ENCODE data around the gene PIEZO1. TPM values are rescaled to one million over a fixed set of nuclear protein-coding genes. Genes with fewer than 3 reads are reported as not detected.

The PIEZO1 gene
- total and polyA plus RNA-seq, 2 donors (not counting 3 experiments of a cell fraction or from before 2014, with no cell fraction given): 298 to 322 TPM

GRCh38 chr16:88719933-88720296 is 65.1 kb downstream of the PIEZO1 start:
- ChIA-PET POLR2A (no interaction called here), CTCF (interaction anchor here (0.6 to 4.1 kb wide), 2 partner anchors 17 to 74 kb away, joined by 3 to 19 read pairs; no protein-coding TSS in a partner anchor)
- BruUV-seq (replicated peaks): TSS peak; percentile 4
- H3K4me1 ChIP-seq (ENCODE audit: control insufficient read depth, extremely low read depth, insufficient read depth, low read length): no peaks in the 10 kb centered on the region
- intact Hi-C loops (cut with micrococcal nuclease): no loop called here
- TF ChIP-seq FOS (IDR thresholded peaks at IDR 0.05; ENCODE audit: borderline replicate concordance, insufficient read depth, low read length) (no peak), JUN (IDR thresholded peaks at IDR 0.05; ENCODE audit: borderline replicate concordance, insufficient read depth, insufficient read length, low read depth) (no peak), GATA2 (IDR thresholded peaks at IDR 0.05; ENCODE audit: insufficient read depth, insufficient read length, low read depth, low read length) (no peak), MAX (IDR thresholded peaks at IDR 0.05; ENCODE audit: insufficient read depth, insufficient read length) (no peak), EZH2 (IDR thresholded peaks at IDR 0.05; ENCODE audit: borderline replicate concordance, low read depth, low read length, severe bottlenecking) (no peak), POLR2A (IDR thresholded peaks at IDR 0.05; ENCODE audit: low read depth, low read length) (no peak), POLR2AphosphoS5 (IDR thresholded peaks at IDR 0.05; ENCODE audit: insufficient read depth, low read depth, low read length) (no peak)
- TF ChIP-seq, protein P1, sequence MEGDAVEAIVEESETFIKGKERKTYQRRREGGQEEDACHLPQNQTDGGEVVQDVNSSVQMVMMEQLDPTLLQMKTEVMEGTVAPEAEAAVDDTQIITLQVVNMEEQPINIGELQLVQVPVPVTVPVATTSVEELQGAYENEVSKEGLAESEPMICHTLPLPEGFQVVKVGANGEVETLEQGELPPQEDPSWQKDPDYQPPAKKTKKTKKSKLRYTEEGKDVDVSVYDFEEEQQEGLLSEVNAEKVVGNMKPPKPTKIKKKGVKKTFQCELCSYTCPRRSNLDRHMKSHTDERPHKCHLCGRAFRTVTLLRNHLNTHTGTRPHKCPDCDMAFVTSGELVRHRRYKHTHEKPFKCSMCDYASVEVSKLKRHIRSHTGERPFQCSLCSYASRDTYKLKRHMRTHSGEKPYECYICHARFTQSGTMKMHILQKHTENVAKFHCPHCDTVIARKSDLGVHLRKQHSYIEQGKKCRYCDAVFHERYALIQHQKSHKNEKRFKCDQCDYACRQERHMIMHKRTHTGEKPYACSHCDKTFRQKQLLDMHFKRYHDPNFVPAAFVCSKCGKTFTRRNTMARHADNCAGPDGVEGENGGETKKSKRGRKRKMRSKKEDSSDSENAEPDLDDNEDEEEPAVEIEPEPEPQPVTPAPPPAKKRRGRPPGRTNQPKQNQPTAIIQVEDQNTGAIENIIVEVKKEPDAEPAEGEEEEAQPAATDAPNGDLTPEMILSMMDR (IDR thresholded peaks at IDR 0.05; ENCODE audit: extremely low read depth in 1 of 2, insufficient read depth in 1 of 2, low read depth in 1 of 2, low read length in 2 of 2): no peak
- H3K79me2 ChIP-seq (ENCODE audit: control insufficient read depth, insufficient read depth, low read length): no peaks in the 10 kb centered on the region
- no peaks in the 10 kb centered on the region for H3K27me3 ChIP-seq (ENCODE audit: control insufficient read depth in 2 of 2, insufficient read depth in 2 of 2, low read length in 2 of 2)
- H2AFZ ChIP-seq (ENCODE audit: low read depth, low read length): no peak overlapping the region
- FAIRE-seq (no peak), DNase-seq (ENCODE audit: low read depth, low spot score) (no peak)
- no peak overlapping the region for H3K9ac ChIP-seq (replicated peaks; ENCODE audit: extremely low read depth, insufficient read depth, low read length)
- H3K27ac ChIP-seq (ENCODE audit: insufficient read depth, low read depth, low read length): no peak overlapping the region
- no peak overlapping the region for H3K4me3 ChIP-seq (replicated peaks in 1 of 3; ENCODE audit: insufficient read depth in 1 of 3, low read depth in 1 of 3, low read length in 3 of 3)
- no peaks in the 10 kb centered on the region for H3K9me3 ChIP-seq (replicated peaks; ENCODE audit: control insufficient read depth, insufficient read depth, low read length)
- H4K20me1 ChIP-seq (replicated peaks; ENCODE audit: control insufficient read depth, extremely low read depth, insufficient read depth, low read length): no peaks in the 10 kb centered on the region
- H3K36me3 ChIP-seq (ENCODE audit: control insufficient read depth in 2 of 2, extremely low read depth in 1 of 2, insufficient read depth in 2 of 2, low read length in 2 of 2): peaks cover 20 to 83% of the 10 kb centered on the region in 2 experiments
- dilution Hi-C loops (cut with MboI; ENCODE audit: extremely low pct_ligation_motif_present, low sequenced_read_pairs): no loop called here
- H3K4me2 ChIP-seq (ENCODE audit: insufficient read depth, low read length): no peak overlapping the region
- no peaks in the 10 kb centered on the region for H3K9me1 ChIP-seq (replicated peaks; ENCODE audit: control insufficient read depth, extremely low read depth, insufficient read depth, low read length)
